Measurements from ENCODE around the gene TTC7B.

Gene TTC7B

DNA sequence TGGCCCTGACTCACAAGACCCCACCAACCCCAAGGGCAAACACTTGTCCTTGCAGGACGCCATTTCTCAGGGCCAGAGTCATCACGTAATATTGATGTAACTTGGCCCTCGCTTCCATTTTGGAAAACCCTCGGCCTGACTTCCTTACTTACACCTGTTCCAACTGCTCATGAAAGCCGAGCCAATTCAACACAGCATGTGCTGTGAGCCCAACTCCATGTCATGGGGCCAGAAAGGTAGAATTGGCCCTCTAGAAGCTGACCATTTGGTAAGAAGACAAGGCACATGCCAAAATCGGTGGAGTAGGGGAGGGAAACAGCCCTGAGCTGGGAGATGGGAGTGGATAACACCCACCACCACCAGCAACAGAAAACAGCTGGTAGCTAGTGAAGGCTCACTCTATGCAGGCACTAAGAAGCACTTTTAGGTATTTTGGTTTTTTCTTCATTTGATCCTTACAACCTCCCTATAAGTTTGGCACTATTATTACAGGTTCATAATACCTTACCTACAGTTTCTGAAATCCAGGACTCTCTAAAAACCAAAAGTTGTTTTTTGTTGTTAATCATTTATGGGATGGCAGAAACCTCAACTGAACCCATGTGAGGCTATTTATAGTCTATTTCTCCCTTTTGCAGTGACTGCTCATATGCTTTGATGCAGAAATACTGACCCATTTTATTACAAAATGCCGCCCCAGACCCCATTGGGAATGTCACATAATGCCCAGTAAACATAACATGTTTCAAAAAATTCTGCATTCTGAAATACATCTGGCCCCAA, 6.5 kb downstream of the TTC7B start:
- Mint-ChIP-seq H3K27me3 (ENCODE audit: low read depth, poor library complexity) (peaks cover 6% of the 10 kb centered on the region), H3K9me3 (no peaks in the 10 kb centered on the region), H3K36me3 (ENCODE audit: low read depth) (no peaks in the 10 kb centered on the region), H3K27ac (no peak overlapping the region), H3K4me3 (no peak overlapping the region), H3K4me1 (peaks cover 61% of the 10 kb centered on the region)
- no peak for DNase-seq
- no peak for TF ChIP-seq CTCF (IDR thresholded peaks at IDR 0.05)

DNA sequence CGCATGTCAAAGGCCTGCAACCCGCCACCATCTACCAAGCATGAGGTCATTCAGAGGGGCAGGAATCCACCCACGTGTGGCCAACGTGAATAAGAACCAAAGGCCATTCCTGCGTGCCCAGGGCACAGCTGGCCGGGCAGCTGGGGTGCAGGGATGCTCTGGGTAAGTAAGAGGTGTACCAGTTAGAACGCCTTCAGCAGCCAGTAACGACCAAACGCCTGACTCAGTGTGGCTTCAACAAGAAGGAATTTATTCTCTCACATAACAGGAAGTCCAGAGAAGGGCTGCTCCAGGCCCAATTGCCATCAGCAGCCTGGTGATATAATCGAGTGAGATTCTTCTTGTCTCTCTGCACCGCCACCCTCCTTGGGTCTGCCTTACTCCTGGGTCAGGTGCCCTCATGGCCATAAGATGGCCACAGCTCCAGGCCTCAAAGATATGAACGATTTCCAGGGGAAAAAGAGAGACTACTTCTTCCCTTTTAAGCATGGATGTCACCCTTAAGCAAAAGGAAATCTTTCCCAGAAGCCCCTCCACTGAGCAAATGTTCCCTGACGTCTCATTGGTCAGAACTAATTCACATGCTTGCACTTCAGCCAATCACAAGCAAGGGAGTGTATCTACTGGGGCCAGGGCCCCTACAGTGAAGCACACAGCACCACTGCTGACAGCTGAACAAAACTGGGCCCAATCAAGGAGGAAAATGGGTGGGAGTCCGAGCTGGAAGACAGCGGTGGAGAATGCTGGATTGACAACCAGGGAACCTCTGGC, 7.3 kb downstream of the TTC7B start:
- Mint-ChIP-seq H3K9me3 (no peaks in the 10 kb centered on the region), H3K27ac (no peak overlapping the region), H3K4me1 (peaks cover 62% of the 10 kb centered on the region), H3K4me3 (no peak overlapping the region), H3K27me3 (ENCODE audit: low read depth, poor library complexity) (peaks cover 6% of the 10 kb centered on the region), H3K36me3 (ENCODE audit: low read depth) (no peaks in the 10 kb centered on the region)
- TF ChIP-seq CTCF (IDR thresholded peaks at IDR 0.05) = no peak
- DNase-seq = no peak

GRCh38 chr14:90807060-90807459, 9.2 kb downstream of the TTC7B start:
- DNase-seq = no peak
- H3K4me3 Mint-ChIP-seq = no peak overlapping the region
- peak overlapping the region; percentile 59 for H3K27ac Mint-ChIP-seq
- H3K27me3 Mint-ChIP-seq (ENCODE audit: low read depth, poor library complexity) = peaks cover 6% of the 10 kb centered on the region
- TF ChIP-seq CTCF (IDR thresholded peaks at IDR 0.05) = no peak
- H3K4me1 Mint-ChIP-seq = peaks cover 66% of the 10 kb centered on the region
- no peaks in the 10 kb centered on the region for H3K9me3 Mint-ChIP-seq
- peaks cover 6% of the 10 kb centered on the region for H3K36me3 Mint-ChIP-seq (ENCODE audit: low read depth)

DNA sequence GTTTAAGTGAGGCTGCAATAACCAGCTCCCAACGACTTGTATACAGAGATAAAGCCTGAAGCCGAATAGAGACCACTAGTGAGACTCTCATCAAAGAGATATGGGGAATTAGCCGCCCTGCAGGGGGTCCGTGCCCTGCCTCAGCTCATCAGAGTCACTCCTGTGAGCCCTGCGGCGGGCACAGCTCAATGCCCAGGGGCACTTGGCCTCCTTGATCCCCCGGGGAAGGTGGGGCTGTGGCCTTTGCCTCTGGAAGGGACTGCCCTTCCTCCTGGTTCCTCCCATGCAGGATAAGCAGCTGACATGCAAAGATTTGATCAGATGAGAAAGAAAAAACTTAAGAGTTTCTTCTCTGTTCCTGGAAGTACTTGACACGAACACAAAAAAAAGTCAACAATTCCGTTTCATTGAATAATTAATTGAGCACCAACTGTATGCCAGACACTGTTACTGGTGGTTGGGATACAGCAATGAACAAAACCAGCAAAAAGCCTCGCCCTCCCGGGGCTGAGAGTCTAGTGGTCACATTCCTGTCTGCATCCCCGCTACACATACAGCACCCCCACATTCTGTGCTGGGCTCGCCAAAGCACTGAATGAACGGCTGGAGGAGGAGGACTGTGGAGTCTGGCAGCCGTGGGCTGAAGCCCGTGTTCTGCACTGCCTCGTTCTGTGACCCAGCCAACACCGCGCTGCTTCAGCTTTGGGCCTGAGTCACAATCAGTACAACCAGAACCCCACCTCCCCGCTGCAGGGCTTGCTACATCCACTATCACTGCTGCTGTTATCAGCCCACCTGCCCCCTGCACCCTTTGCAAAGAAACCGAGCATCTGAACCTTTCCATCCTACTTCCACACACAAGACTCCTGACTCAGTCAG, 10.3 kb downstream of the TTC7B start:
- H3K36me3 Mint-ChIP-seq (ENCODE audit: low read depth) = peaks cover 12% of the 10 kb centered on the region
- TF ChIP-seq CTCF (IDR thresholded peaks at IDR 0.05) = no peak
- H3K27ac Mint-ChIP-seq = no peak overlapping the region
- H3K4me3 Mint-ChIP-seq = no peak overlapping the region
- H3K9me3 Mint-ChIP-seq = no peaks in the 10 kb centered on the region
- H3K4me1 Mint-ChIP-seq = peaks cover 62% of the 10 kb centered on the region
- no peak for DNase-seq
- peaks cover 2% of the 10 kb centered on the region for H3K27me3 Mint-ChIP-seq (ENCODE audit: low read depth, poor library complexity)

GRCh38 chr14:90805084-90805391, 11.2 kb downstream of the TTC7B start:
- no peak for TF ChIP-seq CTCF (IDR thresholded peaks at IDR 0.05)
- H3K27me3 Mint-ChIP-seq (ENCODE audit: low read depth, poor library complexity) = peaks cover 2% of the 10 kb centered on the region
- H3K9me3 Mint-ChIP-seq = no peaks in the 10 kb centered on the region
- no peak overlapping the region for H3K4me3 Mint-ChIP-seq
- peaks cover 12% of the 10 kb centered on the region for H3K36me3 Mint-ChIP-seq (ENCODE audit: low read depth)
- DNase-seq = no peak
- H3K27ac Mint-ChIP-seq = no peak overlapping the region
- H3K4me1 Mint-ChIP-seq = peaks cover 60% of the 10 kb centered on the region
